Measurements from ENCODE around the gene ZDHHC3.

DNA sequence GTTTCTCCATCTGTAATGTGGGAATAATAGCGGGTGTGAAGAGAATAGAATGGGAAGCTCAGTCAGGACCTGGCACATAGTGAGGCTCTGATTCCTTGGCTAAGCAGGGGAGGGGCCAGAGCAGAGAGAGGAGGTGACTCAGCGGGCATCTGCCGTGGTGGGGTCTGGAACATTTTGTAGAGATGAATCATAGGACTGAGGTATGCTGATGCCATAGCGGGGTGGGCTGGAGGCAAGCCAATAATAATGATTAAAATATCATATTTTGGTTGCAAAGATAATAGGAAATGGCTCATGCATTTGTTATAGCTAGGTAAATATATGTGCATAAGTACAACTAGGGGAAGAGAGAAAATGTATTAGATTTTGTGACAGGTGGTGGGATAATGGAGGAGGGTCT is 90.4 kb downstream of the ZDHHC3 start:
- TF ChIP-seq SOX15 (CRISPR knock-in tag; IDR thresholded peaks at IDR 0.05) (no peak), NR3C1 (CRISPR knock-in tag; conservative IDR thresholded peaks at IDR 0.05; ENCODE audit: low read depth) (no peak), NFYB (CRISPR knock-in tag; conservative IDR thresholded peaks at IDR 0.05; ENCODE audit: low read depth) (no peak), ETV6 (CRISPR knock-in tag; IDR thresholded peaks at IDR 0.05) (no peak), TCF7 (CRISPR knock-in tag; IDR thresholded peaks at IDR 0.05; ENCODE audit: low read depth) (no peak)
- TF ChIP-seq, protein P1, sequence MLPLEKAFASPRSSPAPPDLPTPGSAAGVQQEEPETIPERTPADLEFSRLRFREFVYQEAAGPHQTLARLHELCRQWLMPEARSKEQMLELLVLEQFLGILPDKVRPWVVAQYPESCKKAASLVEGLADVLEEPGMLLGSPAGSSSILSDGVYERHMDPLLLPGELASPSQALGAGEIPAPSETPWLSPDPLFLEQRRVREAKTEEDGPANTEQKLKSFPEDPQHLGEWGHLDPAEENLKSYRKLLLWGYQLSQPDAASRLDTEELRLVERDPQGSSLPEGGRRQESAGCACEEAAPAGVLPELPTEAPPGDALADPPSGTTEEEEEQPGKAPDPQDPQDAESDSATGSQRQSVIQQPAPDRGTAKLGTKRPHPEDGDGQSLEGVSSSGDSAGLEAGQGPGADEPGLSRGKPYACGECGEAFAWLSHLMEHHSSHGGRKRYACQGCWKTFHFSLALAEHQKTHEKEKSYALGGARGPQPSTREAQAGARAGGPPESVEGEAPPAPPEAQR (CRISPR knock-in tag; IDR thresholded peaks at IDR 0.05) = no peak
- TF ChIP-seq, protein P2, sequence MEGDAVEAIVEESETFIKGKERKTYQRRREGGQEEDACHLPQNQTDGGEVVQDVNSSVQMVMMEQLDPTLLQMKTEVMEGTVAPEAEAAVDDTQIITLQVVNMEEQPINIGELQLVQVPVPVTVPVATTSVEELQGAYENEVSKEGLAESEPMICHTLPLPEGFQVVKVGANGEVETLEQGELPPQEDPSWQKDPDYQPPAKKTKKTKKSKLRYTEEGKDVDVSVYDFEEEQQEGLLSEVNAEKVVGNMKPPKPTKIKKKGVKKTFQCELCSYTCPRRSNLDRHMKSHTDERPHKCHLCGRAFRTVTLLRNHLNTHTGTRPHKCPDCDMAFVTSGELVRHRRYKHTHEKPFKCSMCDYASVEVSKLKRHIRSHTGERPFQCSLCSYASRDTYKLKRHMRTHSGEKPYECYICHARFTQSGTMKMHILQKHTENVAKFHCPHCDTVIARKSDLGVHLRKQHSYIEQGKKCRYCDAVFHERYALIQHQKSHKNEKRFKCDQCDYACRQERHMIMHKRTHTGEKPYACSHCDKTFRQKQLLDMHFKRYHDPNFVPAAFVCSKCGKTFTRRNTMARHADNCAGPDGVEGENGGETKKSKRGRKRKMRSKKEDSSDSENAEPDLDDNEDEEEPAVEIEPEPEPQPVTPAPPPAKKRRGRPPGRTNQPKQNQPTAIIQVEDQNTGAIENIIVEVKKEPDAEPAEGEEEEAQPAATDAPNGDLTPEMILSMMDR (IDR thresholded peaks at IDR 0.05) = no peak
- TF ChIP-seq, protein P3, sequence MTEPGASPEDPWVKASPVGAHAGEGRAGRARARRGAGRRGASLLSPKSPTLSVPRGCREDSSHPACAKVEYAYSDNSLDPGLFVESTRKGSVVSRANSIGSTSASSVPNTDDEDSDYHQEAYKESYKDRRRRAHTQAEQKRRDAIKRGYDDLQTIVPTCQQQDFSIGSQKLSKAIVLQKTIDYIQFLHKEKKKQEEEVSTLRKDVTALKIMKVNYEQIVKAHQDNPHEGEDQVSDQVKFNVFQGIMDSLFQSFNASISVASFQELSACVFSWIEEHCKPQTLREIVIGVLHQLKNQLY (CRISPR knock-in tag; IDR thresholded peaks at IDR 0.05) = no peak
- TF ChIP-seq, protein P4, sequence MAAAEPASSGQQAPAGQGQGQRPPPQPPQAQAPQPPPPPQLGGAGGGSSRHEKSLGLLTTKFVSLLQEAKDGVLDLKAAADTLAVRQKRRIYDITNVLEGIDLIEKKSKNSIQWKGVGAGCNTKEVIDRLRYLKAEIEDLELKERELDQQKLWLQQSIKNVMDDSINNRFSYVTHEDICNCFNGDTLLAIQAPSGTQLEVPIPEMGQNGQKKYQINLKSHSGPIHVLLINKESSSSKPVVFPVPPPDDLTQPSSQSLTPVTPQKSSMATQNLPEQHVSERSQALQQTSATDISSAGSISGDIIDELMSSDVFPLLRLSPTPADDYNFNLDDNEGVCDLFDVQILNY (CRISPR knock-in tag; IDR thresholded peaks at IDR 0.05) = no peak
- TF ChIP-seq, protein P5, sequence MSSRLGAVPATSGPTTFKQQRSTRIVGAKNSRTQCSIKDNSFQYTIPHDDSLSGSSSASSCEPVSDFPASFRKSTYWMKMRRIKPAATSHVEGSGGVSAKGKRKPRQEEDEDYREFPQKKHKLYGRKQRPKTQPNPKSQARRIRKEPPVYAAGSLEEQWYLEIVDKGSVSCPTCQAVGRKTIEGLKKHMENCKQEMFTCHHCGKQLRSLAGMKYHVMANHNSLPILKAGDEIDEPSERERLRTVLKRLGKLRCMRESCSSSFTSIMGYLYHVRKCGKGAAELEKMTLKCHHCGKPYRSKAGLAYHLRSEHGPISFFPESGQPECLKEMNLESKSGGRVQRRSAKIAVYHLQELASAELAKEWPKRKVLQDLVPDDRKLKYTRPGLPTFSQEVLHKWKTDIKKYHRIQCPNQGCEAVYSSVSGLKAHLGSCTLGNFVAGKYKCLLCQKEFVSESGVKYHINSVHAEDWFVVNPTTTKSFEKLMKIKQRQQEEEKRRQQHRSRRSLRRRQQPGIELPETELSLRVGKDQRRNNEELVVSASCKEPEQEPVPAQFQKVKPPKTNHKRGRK (CRISPR knock-in tag; IDR thresholded peaks at IDR 0.05; ENCODE audit: borderline replicate concordance) = no peak
